ENCODE results near the gene EPOP. TPM values are rescaled to one million over a fixed set of nuclear protein-coding genes. Genes with fewer than 3 reads are reported as not detected.
A peak's percentile ranks its signal among the peaks of the same experiment; 100 is the strongest.
"Not testable (repeated sequence)": the region's sequence is repeated elsewhere in the genome, so short reads cannot be mapped to it uniquely, and the experiment has no call there.

EPOP gene
- total RNA-seq, 1 donor from 2014 or later, result 0.46 TPM

GRCh38 chr17:38659415-38659814 lies 15.3 kb downstream of the EPOP start:
- ATAC-seq (ENCODE audit: poor library complexity) (no peak), DNase-seq (no peak)
- intact Hi-C loops (cut with DNase I), result no loop called here

- intact Hi-C loops (cut with DNase I), result no loop called here
- ATAC-seq (ENCODE audit: poor library complexity), result peak; percentile 24
- peak; percentile 49 for DNase-seq
Observed at GRCh38 chr17:38658741-38659345, 15.9 kb downstream of the EPOP start.

- no peak for ATAC-seq (ENCODE audit: poor library complexity)
- DNase-seq, result no peak
- intact Hi-C loops (cut with DNase I), result no loop called here
Observed at GRCh38 chr17:38657824-38658740, 16.7 kb downstream of the EPOP start.

GRCh38 chr17:38656959-38657823 lies 17.6 kb downstream of the EPOP start:
- DNase-seq, result no peak
- no peak for ATAC-seq (ENCODE audit: poor library complexity)
- intact Hi-C loops (cut with DNase I), result no loop called here

- DNase-seq, result no peak
- ATAC-seq (ENCODE audit: poor library complexity), result no peak
- intact Hi-C loops (cut with DNase I), result no loop called here
Observed at GRCh38 chr17:38654411-38655398, 20.1 kb downstream of the EPOP start.

- DNase-seq (no peak), ATAC-seq (ENCODE audit: poor library complexity) (no peak)
- intact Hi-C loops (cut with DNase I), result no loop called here
Observed at GRCh38 chr17:38653679-38654078, 21.1 kb downstream of the EPOP start.

GRCh38 chr17:38653230-38653629 lies 21.5 kb downstream of the EPOP start:
- DNase-seq (no peak), ATAC-seq (ENCODE audit: poor library complexity) (no peak)
- intact Hi-C loops (cut with DNase I), result no loop called here

- ATAC-seq (ENCODE audit: poor library complexity); intact Hi-C loops (cut with DNase I); DNase-seq: not testable (repeated sequence)
Observed at GRCh38 chr17:38650653-38651173, 24.0 kb downstream of the EPOP start.

- intact Hi-C loops (cut with DNase I), result no loop called here
- ATAC-seq (ENCODE audit: poor library complexity), result no peak
- DNase-seq, result no peak
Observed at GRCh38 chr17:38637951-38638350, 36.8 kb downstream of the EPOP start.

GRCh38 chr17:38636054-38636453 lies 38.7 kb downstream of the EPOP start:
- no peak for DNase-seq
- intact Hi-C loops (cut with DNase I), result no loop called here
- ATAC-seq (ENCODE audit: poor library complexity), result no peak

- ATAC-seq (ENCODE audit: poor library complexity) (no peak), DNase-seq (no peak)
- intact Hi-C loops (cut with DNase I), result no loop called here
Observed at GRCh38 chr17:38632334-38632733, 42.4 kb downstream of the EPOP start.

GRCh38 chr17:38628441-38628840 lies 46.3 kb downstream of the EPOP start:
- ATAC-seq (ENCODE audit: poor library complexity) (no peak), DNase-seq (no peak)
- intact Hi-C loops (cut with DNase I), result no loop called here

- DNase-seq (no peak), ATAC-seq (ENCODE audit: poor library complexity) (no peak)
- intact Hi-C loops (cut with DNase I), result no loop called here
Observed at GRCh38 chr17:38627957-38628356, 46.8 kb downstream of the EPOP start.

GRCh38 chr17:38626606-38627226 lies 48.0 kb downstream of the EPOP start:
- ATAC-seq (ENCODE audit: poor library complexity); intact Hi-C loops (cut with DNase I); DNase-seq: not testable (repeated sequence)

GRCh38 chr17:38625482-38625881 lies 49.3 kb downstream of the EPOP start:
- DNase-seq, result no peak
- no peak for ATAC-seq (ENCODE audit: poor library complexity)
- intact Hi-C loops (cut with DNase I), result no loop called here

- DNase-seq; intact Hi-C loops (cut with DNase I); ATAC-seq (ENCODE audit: poor library complexity): not testable (repeated sequence)
Observed at GRCh38 chr17:38624782-38625355, 49.9 kb downstream of the EPOP start.
